CD4-positive, alpha-beta T cell treated with Interleukin-6 for 4 hours (primary cell): ENCODE data around the gene UBE2K.
"Not testable (repeated sequence)": the region's sequence is repeated elsewhere in the genome, so short reads cannot be mapped to it uniquely, and the experiment has no call there.

Source experiments
- DNase-seq: peaks from one replicate; pipeline ENCODE4 v3.0.0-alpha.2; 2020; ENCODE audit warnings: mixed read lengths

The UBE2K gene, protein sequence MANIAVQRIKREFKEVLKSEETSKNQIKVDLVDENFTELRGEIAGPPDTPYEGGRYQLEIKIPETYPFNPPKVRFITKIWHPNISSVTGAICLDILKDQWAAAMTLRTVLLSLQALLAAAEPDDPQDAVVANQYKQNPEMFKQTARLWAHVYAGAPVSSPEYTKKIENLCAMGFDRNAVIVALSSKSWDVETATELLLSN

DNA sequence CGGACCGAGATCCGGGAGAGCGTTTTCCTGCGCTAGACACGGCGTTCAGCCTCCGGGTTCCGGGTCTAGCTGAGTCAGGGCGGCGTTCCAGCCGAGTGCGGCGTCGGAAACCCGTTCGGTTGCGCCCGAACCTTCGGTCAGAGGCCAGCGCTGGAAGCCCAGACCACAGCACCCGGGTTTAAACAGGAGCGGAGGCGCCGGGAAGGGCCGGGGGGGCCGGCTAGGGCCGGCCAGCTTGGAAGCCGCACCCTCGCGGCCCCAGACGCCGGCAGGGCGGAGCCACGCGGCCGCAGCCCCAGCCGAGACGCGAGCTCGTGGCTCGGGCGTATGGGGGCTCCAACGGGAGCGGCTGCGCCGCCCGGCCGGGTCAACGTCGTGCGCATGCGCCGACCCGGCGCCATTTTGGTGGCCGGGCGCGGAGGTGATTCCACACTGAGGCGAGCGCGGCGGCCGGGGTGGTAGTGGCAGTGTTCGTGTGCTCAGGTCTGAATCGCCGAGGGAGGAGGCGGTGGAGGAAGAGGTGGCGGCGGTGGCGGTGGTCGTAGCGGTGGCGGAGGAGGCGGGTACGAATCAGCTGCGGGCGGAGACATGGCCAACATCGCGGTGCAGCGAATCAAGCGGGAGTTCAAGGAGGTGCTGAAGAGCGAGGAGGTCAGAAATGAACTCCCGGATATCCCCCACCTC lies at the start of gene UBE2K:
Gene UBE2K, plus strand, starts transcription at position 397 of the 684 bp plus-strand sequence. Its CDS starts 192 bp downstream, at position 589.
- peak; percentile 90 for DNase-seq

DNA sequence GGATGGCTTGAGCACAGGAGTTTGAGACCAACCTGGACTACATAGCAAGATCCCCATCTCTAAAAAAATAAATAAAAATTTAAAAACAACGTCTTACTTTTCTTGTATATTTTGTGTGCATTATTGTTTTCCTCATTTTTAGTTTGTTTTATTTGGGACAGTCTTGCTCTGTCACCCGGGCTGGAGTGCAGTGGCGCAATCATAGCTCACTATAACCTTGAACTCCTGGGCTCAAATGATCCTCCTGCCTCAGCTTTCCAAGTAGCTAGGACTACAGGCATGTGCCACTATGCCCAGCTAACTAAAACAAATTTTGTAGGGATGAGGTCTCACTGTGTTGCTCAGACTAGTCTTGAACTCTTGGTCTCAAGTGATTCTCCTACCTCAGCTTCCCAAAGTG lies 49.7 kb upstream of the UBE2K start:
- DNase-seq = no peak

DNA sequence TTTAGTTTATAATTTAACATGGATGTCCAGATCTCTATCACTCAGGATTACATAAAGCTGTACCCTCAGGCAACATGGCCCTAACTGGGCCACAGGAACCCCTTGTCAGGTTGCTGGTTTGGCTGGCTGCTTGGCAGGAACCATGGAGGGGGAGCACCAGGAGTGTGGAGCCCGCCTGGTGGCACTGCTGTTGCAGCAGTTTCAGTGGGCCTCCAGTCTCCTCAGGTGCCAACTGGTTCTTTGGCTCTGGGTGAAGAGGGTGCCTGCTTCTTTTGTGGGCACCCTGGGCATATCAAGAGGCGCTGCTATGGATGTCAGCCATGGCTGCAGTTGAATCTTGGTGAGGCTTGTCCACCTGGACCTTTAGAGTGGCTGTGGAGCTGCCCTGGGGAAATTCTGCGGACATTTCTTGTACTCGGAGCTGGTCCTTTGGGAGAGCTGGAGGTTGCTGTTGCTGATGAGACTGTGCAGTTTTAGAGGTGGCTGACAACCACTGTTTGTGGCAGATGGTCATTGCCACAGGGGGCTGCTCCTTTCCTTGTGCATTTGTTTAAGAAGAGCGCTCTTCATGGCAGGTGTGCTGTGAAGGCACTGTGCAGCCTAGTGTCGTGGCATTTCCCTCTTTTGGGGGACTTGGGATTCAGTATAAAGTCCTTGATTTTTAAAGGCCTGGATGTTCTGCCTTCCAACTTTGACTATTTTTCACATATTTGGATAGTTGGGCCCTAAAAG lies 48.9 kb upstream of the UBE2K start:
- DNase-seq = no peak

DNA sequence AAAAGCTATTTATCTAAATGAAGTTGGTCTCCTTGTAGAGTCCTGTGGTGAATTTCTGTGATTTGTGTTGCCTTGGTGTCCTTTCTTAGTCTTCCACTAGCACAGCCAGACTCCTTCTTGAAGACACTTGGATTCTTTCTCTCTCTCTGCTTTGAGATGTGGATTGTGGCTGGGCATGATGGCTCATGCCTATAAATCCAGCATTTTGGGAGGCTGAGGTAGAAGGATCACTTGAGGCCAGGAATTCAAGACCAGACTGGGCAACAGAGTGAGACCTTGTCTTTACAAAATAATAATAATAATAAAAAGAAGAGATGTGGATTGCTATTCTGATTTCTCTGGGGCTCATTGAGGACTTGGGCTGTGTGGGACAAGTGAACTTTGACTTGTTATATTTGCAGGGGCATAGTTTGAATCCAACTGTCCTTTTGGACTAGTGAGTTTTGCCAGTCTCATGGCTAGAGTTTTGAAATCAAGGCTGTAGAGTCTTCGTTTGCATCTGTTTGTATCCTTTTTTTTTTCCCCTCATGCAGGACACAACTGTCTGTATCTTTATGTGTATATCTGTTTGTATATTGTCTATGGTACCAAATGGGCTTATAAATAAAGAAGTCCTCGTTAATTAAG lies 48.2 kb upstream of the UBE2K start:
- no peak for DNase-seq

DNA sequence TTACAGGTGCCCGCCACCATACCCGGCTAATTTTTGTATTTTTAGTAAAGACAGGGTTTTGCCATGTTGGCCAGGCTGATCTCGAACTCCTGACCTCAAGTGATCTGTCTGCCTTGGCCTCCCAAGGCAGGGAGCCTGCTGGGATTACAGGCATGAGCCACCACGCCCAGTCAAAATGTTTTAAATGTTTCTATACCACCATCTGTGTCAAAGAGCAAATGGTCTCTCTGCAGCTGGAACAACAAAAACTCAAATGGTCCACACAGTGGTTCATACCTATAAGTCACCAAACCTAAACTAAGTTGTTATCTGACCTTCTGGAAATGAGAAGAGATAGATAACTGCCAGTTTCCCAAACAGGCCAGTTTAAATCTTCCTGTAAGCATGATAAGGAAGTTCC lies 46.4 kb upstream of the UBE2K start:
- DNase-seq = not testable (repeated sequence)

DNA sequence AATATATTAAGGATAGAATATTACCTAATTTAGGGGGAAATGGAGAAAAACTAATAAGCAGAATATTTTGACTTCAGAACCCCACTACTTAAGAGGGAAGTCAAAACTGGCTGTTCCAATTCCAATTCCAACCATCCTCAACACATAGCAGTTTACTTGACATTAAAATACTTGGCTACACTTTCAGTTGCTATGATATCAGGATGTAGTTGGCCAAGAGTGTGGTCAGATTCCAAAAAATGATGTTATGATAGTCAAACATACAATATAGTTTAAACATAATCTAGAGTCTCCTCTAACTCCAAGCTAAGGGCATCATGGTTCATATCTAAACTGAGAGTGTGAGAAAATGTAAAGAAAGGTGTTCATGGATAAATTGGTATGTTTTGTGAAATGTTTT lies 42.7 kb upstream of the UBE2K start:
- DNase-seq = no peak

DNA sequence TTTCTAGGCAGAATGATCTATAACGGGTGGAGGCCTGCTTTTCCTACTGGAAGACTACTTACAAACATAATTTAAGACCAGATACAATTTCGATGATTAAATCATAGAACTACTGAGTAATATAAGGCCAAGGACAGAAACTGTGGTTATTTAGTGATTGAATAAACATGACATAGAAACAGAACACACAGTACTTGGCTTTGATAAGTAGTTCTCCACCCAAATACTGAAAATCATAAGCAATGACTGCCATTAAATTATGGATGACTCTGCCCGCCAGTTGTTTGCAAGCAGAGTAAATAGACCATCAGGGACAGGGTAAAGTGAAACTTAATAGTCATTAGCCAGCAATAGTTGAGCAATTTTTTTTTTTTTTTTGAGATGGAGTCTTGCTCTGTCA lies 42.1 kb upstream of the UBE2K start:
- DNase-seq = no peak

DNA sequence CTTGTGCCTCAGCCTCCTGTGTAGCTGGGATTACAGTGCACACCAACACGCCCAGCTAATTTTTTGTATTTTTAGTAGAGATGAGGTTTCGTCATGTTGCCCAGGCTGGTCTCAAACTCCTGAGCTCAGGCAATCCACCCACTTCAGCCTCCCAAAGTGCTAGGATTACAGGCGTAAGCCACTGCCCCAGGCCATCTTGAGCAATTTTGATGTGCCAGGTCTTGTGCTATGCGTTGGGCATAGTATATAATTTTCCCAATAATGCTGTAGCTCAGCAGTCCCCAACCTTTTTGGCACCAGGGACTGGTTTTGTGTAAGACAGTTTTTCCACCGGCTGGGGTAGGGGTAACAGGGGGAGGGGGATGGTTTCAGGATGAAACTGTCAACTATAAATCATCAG lies 41.3 kb upstream of the UBE2K start:
- DNase-seq = not testable (repeated sequence)

DNA sequence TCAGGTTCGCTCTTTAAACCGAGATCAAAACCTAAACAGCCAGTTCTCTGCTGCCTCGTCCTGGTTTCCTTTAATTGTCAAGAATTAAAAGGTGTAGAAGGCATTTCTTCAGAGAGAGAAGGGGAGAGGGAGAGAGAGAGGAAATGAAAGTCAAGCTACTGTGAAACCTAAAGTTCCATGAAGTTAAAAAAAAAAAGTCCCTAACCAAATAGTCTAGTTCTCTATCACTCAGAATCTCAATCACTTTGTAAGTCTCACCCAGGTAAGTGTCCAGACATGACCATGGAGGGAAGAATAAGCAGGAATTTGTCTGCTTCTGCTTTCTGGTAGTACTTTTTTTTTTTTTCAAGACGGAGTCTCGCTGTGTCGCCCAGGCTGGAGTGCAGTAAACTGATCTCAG lies 40.5 kb upstream of the UBE2K start:
- no peak for DNase-seq

DNA sequence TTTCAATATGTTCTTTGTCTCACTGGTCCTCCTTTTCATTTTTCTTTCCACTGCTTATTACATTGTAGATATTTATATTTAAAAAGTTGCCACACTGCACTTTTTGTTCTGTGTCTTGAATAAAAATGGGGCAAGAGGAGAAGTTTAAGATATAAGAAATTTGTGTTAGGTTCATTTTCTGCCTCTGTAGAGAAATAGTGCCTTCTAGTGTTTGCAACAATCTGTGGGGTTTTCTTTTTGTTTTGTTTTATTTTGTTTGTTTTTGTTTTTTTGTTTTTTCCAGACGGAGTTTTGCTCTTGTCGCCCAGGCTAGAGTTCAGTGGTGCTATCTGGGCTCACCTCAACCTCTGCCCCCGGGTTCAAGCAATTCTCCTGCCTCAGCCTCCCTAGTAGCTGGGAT lies 39.2 kb upstream of the UBE2K start:
- DNase-seq = no peak

DNA sequence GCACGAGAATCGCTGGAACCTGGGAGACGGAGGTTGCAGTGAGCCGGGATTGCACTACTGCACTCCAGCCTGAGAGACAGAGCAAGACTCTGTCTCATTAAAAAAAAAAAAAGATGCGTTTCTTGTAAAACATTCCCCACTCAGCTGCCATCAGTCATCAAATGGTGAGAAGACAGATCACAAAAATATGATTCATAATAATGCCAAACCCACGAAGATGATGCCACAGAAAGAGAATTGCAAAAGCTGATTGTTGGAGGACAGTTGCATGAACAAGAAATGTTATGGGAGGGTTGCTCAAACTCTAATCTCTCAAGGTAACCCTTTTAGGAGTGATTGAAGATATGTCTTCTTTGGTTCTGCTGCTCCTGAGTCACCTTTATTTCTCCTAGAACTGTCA lies 37.9 kb upstream of the UBE2K start:
- DNase-seq = no peak

DNA sequence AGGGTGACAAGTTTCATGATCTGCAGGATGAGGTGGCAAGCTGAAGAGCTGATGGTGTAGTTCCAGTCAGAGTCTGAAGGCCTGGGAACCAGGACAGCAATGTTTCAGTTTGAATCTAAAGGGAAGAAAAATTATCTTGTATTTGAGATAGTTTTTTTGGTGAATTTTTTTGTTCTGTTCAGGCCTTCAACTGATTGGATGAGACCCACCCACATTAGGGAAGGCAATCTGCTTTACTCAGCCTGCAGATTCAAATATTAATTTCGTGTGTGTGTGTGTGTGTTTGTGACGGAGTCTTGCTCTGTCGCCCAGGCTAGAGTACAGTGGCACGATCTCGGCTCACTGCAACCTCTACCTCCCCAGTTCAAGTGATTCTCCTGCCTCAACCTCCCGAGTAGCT lies 37.2 kb upstream of the UBE2K start:
- no peak for DNase-seq

DNA sequence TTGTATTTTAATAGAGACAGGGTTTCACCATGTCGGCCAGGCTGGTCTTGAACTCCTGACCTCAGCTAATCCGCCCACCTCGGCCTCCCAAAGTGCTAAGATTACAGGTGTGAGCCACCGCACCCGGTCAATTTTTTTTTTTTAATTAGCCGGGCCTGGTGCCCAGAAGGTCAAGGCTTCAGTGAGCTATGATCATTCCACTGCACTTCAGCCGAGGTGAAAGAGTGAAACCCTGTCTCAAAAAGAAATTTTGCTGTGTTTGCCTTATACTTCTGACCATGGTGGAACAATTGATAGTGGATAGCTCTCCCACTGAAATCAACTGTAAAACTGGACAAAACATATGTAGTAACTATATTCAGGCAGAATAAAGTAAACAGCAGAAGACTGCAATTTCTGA lies 35.3 kb upstream of the UBE2K start:
- no peak for DNase-seq

DNA sequence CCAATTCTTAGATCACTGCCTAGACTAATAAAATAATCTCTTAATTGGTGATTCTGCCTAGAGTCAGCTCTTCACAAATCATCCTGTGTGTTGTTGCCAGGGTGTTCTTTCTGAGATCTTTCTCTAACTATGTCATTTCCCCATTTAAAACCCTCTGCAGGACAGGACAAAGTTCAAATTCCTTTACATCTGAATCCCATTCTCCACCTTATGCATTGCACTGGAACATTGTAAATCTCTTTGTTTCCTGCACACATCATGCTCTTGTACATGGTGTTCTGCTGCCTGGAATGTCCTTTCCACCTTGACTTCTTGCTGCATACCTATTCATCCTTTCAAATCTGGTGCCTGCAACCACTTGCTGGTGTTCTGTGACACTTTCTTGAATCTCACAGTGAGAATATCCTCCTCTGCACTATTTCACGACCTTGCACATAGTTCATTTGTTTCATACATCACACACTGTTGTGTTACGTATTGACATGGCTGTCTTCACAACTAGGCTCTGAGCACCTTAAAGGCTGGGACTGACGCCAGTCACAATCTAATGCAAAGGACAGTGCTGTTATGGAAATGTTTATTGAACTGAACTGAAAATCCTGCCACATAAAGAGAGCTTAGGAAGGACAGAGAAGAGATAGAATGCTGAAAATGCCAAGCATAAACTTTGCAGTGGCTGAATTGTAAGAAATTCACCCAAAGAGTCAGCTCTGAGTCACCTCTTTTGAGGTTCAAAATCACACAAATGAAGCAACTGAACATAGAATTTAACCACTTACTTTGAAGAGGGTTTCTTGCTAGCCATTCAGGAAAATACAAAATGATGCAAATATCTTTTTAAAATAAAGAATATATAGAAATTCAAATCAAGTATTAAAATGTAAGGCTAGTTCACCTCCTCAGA lies 32.9 kb upstream of the UBE2K start:
- DNase-seq = no peak

DNA sequence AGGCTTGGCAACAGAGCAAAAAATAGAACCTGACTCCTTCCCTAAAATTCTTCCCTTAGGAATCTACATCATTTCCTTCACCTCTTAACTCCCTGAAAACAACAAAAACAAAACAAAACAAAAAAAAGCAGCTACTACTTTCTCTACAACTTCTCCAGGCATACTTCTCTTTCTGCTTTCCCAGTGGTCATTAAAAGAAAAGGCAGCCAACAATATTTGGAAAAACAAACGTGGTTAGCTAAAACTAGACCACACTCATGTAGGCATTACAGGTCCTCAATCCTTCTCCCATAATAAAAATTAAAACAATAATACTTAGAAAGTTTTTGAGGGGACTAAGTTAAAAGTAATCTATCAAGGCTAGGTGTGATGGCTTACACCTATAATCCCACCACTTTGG lies 30.2 kb upstream of the UBE2K start:
- DNase-seq = no peak

DNA sequence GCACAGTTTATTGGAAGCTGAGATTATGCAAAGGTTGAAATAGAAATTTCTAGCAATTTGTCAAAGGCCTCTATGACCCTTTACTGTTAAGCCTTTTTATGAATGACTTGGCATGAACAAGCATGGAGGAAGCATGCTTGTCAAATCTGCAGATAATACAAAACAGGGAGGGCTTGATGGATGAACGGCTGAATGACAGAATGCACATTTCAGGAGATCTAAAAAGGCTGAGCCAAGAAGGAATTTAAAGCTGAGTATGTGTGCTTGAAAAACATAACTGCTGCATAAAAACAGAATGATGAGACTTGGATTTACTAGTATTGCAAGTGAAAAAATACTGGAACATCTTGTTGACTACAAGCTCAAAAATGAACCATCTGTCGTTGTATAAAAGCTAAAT lies 29.0 kb upstream of the UBE2K start:
- no peak for DNase-seq

DNA sequence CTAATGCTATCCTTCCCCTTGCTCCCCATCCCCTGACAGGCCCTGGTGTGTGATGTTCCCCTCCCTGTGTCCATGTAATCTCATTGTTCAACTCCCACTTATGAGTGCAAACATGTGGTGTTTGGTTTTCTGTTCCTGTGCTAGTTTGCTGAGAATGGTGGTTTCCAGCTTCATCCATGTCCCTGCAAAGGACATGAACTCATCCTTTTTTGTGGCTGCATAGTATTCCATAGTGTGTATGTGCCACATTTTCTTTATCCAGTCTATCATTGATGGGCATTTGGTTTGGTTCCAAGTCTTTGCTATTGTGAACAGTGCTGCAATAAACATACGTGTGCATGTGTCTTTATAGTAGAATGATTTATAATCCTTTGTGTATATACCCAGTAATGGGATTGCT lies 27.6 kb upstream of the UBE2K start:
- DNase-seq = not testable (repeated sequence)

DNA sequence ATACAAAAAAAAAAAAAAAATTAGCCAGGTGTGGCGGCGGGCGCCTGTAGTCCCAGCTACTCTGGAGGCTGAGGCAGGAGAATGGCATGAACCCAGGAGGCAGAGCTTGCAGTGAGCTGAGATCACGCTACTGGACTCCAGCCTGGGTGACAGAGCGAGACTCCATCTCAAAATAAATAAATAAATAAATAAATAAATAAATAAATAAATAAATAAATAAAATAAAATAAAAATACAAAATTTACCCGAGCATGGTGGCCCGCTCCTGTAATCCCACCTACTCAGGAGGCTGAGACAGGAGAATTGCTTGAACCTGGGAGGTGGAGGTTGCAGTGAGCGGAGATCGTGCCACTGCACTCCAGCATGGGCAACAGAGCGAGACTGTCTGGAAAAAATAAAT lies 22.3 kb upstream of the UBE2K start:
- not testable (repeated sequence) for DNase-seq

DNA sequence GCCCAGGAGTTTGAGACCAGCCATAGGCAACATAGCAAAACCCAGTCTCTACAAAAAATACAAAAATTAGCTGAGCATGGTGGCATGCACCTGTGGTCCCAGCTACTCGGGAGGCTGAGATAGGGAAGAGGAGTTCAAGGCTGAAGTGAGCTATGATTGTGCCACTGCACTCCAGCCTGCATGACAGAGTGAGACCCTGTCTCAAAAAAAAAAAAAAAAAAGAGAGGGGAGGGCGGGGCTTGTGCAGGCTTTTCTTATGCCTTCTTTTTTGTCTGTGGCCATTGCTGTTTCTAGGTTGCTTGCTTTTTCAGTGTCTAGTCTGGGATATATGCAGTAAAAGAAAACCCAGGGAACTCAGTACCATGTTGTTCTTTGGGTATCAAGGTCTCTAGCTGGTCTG lies 16.9 kb upstream of the UBE2K start:
- DNase-seq = not testable (repeated sequence)

DNA sequence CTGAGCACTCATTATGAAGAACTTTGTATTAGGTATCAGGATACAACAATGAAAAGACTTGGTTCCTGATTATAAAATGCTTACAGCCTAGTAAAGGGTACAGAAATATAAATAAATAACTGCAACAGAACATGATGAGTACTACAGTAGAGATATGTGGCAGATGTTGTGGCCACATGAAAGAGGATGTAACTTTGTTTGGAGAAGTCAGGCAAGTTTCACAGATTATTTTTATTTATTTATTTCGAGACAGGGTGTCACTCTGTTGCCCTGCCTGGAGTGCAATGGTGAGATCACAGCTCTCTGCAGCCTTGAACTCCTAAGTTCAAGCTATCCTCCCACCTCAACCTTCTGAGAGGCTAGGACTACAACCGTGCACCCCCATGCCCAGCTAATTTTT lies 15.8 kb upstream of the UBE2K start:
- no peak for DNase-seq

DNA sequence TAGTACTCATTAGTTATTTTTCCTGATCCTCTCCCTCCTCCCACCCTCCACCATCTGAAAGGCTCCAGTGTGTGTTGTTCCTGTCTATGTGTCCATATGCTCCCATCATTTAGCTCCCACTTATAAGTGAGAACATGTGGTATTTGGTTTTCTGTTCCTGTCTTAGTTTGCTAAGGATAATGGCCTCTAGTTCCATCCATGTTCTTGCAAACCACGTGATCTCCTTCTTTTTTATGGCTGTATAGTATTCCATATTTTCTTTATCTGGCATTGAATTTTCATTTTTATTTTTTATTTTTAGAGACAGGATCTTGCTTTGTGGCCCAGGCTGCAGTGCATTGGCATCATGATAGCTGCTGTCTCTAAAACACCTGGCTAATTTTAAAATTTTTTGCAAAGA lies 11.9 kb upstream of the UBE2K start:
- no peak for DNase-seq

DNA sequence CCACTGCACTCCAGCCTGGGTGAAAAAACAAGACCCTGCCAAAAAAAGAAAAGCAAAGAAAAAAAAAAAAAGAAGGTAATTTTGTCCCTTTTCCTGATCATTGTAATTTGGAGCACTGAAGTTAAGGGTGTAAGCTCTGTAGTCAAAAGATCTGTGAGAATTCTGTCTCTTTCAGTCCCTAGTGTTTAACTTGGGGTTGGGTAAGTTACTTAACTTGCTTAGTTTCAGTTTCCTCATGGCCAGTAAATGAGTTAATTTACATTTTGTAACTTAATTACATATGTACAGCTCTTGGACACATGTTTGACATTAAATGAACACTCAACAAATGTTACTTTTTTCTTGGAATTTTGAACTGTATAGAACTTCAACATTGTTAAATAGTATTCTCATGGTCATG lies 10.9 kb upstream of the UBE2K start:
- DNase-seq = no peak

DNA sequence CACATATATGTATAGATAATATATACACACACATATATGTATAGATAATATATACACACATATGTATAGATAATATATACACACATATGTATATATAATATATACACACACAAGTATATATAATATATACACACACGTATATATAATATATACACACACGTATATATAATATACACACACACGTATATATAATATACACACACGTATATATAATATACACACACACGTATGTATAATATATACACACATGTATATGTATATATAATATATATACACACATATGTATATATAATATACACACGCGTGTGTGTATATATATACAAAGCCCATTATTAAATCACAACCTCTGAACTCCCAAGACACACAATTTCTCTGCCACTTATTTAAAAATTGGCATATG lies 8.0 kb upstream of the UBE2K start:
- DNase-seq = no peak
